GM18499 (cell line): ENCODE measurements around the gene BRD3OS.

ENCODE experiments used
- ATAC-seq: cut with Tn5 transposase; IDR thresholded peaks from one replicate; pipeline ENCODE4 v1.9.1; 2021; ENCODE audit warnings: moderate number of reproducible peaks; ENCODE audit not compliant: insufficient read depth, unreplicated experiment

BRD3OS gene

DNA sequence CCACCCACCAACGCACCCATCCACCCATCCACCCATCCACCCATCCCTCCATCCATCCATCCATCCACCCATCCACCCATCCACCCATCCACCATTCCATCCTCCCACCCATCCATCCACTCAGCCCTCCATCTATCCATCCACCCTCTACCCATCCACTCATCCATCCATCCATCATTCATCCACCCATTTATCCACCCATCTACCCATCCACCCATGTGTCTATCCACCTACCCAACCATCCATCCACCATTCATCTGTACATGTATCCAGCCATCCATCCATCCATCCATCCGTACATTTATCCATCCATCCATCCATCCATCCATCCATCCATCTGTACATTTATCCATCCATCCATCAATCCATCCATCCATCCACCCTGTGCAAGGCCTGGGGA lies 22.0 kb upstream of the BRD3OS start:
- no peak for ATAC-seq

DNA sequence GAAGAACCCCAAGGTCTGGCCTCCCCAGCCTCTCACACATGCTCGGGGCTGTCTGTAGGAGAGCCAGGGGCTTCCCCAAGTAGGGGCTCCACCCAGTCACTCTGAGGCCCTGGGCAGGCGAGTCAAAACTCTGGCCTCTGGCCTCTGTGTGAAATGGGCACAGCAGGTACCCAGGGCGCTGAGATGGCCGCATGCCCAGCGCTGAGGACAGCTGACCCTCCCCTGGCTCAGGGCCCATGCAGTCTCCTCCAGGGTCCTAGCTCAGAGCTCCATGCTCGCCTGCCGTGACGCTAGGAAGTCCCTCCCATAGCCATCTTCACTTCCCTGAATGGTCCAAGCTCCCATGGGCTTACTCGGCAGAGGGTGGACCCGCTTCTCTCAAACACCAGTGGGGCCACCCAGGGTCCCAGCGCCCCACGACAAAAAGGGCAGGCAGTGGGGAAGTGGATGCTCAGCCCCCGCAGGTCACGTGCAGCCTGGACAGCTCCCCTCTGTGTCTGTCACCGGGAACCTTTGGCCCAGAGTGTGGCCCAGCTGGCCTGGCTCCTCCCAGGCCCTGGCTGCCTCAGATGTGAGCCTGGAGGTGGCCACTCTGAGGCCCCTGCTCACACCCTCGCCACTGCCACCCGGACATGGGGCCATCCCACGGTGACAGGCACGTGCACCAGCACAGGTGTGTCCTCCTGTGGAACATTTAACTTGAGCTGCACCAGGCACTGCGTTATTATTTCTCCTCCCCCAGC lies 21.0 kb upstream of the BRD3OS start:
- ATAC-seq, result no peak

- ATAC-seq, result no peak
Measured at GRCh38 chr9:134004881-134005280, 20.4 kb upstream of the BRD3OS start.

- ATAC-seq, result no peak
Measured at GRCh38 chr9:134005381-134005780, 19.9 kb upstream of the BRD3OS start.

DNA sequence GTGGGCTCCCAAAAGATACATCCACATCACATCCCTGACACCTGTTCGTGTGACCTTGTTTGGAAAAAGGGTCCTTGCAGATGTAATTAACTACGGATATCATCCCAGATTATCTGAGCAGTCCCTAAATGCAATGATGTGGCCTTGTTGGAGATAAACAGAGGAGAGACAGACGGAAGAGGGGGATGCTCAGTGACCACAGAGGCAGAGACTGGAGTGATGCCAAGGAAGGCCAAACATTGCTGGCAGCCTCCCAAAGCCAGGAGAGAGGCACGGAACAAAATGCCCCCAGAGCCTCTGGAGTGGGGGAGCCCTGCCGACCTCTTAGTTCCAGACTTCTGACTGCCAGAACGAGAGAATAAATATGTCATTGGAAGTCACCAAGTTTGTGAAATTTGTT lies 18.1 kb upstream of the BRD3OS start:
- ATAC-seq, result no peak

GRCh38 chr9:134007571-134007970 lies 17.7 kb upstream of the BRD3OS start:
- ATAC-seq, result no peak

- no peak for ATAC-seq
Measured at GRCh38 chr9:134010310-134011173, 14.7 kb upstream of the BRD3OS start.

GRCh38 chr9:134011401-134011800 lies 13.9 kb upstream of the BRD3OS start:
- ATAC-seq, result no peak

- ATAC-seq, result no peak
Measured at GRCh38 chr9:134014946-134015345, 10.3 kb upstream of the BRD3OS start.

GRCh38 chr9:134024214-134024792 lies 978 bp upstream of the BRD3OS start:
- ATAC-seq, result no peak

DNA sequence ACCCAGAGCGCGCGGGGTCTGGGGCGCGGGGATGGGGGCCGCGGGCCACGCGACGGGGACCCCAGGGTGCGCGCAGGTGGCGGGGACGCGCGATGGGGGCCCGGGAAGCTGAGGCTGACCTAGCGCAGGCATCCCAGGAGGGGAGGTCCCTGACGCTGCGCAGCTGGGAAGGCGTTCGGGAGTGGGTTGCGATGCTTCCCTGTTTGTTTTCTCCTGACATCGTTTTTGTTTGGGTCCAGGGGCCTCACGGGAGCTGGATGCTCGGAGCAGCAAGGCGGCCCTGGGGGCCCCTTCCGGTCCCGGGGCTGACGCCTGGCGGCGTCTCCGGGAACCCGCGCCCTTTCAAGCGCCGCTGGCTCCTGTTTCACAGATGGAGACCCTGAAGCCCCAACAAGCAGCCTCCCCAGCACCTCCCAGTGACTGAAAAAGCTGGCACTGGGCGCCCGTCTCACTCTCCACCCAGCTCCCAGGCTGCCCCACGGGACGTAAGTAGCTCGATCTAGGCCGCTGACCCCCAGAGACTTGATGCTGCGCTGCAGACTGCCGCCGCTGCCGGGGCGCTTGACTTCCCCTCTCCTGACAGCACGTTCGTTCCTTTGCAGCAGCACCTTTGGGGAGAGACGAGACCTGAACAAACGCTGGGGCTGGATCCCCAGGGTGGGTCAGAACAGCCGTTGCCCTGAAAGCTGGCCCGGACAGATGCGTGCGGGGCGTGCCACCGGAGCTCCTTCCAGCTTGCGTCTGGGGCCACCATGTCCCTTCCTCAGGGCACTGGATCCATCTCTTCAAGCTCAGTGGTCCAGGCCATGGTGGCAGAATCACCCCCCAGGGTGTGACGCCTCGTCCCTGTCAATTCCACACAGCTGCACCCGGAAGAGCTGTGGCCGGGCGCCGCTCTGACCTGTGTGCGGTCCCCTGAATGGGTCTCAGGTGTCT lies 593 bp downstream of the BRD3OS start:
- no peak for ATAC-seq

DNA sequence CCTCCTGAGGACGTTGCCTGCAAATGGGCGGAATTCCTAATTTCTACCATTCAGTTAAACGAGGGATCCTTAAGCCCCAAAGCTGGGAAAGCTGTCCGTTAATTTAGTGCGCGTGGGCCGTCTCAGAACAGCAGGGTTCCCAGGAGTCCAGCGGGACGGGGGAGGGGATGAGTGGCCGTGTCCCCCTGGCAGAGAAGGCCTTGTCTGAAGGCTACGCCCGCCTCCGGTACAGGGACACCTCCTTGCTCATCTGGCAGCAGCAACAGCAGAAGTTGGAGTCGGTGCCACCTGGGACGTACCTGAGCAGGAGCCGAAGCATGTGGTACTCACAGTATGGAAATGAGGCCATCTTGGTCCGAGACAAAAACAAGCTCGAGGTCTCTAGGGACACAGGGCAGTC lies 1.3 kb downstream of the BRD3OS start:
- ATAC-seq, result no peak

DNA sequence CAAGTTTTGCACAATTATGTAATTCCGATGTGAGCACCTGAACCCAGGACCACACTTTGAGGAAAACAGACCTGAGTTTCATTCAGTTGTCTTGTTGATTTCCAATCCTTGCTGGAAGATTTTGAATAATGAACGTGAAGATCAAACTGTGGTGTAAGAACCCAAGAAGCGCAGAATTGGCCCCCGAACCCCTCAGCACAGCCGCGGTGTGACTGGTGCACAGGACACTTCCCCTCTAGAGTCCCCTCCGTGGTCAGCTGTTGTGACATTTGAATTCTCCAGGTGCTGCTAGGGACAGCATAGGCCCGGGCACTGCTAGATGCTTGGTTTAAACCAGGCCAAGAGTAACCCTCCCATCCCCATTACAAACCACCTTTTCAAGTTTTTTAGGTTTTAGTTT lies 1.7 kb downstream of the BRD3OS start:
- no peak for ATAC-seq

DNA sequence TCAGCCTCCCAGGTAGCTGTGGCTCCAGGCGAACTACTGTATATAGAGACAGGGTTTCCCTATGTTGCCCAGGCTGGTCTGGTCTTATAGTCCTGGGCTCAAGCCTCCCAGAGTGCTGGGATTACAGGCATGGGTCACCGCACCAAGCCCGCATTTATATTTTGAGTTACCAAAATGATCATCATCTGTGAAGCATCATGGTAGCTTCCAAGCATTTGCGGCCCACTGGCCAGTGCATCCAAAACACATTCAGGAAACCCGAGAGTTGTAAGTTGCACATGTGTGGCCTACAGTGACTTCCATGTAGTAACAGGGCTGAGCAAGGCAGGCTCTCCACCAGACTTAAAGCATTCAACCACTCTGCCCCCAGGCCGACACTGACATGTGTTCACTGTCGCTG lies 2.3 kb downstream of the BRD3OS start:
- ATAC-seq, result no peak

DNA sequence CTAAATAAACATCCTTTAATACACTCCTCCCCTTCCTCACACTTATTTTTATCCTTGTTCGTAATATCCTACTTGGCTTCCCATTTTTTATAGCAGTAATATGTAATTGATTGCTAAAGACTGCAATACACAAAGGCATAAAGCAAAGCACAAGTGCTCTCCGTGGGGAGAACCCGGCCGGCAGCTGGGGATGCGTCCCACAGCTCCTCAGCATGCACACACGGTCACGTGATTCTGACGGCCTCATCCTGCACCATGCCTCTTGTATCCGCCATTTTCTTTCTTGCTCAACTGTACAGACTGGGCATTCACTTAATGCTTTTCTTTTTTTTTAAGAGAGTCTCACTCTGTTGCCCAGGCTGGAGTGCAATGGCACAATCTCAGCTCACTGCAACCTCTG lies 2.8 kb downstream of the BRD3OS start:
- ATAC-seq, result no peak

DNA sequence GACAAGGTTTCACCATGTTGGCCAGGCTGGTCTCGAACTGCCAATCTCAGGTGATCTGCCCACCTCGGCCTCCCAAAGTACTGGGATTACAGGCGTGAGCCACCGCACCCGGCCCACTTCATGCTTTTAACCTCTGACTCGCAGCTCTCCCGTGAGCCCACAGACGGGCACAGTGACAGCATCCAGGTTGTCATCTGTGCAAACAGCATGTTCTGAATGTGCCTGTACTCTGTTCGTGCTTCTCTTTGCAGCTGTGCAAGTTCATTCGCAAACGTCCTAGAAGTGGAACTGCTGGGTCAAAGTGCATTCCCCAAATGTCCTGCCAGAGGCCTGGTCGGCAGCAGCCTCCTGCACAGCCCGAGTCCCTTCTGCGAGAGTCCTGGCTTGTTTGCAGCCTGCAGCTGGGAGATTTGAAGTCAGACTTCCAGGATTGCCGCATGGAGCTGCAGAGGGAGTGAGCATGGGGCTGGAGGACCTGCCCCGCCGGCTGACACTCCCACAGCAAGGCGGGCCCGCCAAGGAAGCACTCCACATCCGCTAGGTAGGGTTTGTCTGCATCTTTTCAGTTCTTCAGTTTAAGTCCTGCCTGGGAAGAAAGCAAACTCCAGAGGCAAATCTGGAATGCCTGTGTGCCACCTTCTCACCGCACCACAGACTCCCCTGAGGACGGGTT lies 3.4 kb downstream of the BRD3OS start:
- ATAC-seq, result no peak

GRCh38 chr9:134029248-134030226 lies 4.3 kb downstream of the BRD3OS start:
- no peak for ATAC-seq

- ATAC-seq, result no peak
Measured at GRCh38 chr9:134030821-134031470, 5.7 kb downstream of the BRD3OS start.
